Large intestine (tissue), 12 donors: ENCODE results near the gene PDK2. TPM values are rescaled to one million over a fixed set of nuclear protein-coding genes. Genes with fewer than 3 reads are reported as not detected.
A peak's percentile ranks its signal among the peaks of the same experiment; 100 is the strongest.

Experiments used
- DNase-seq, 2 donors: peaks; one replicate each; pipeline versions ENCODE4 v3.0.0 to v3.0.0-alpha.2; 2013
- H3K27ac ChIP-seq: one replicate; pipeline ENCODE4 v1.5.1; 2013; ENCODE audit warnings: low read length
- H3K27me3 ChIP-seq: 2 replicates; pipeline ENCODE4 v1.6.1; 2013; ENCODE audit warnings: low read length; ENCODE audit not compliant: control insufficient read depth, insufficient read depth
- H3K36me3 ChIP-seq: 2 replicates; pipeline ENCODE4 v1.6.1; 2013; ENCODE audit warnings: low read length; ENCODE audit not compliant: control insufficient read depth, insufficient read depth
- H3K4me1 ChIP-seq: one replicate; pipeline ENCODE4 v1.6.1; 2013; ENCODE audit warnings: low read length; ENCODE audit not compliant: control insufficient read depth, insufficient read depth
- H3K4me3 ChIP-seq: one replicate; pipeline ENCODE4 v1.5.1; 2013; ENCODE audit warnings: low read length
- H3K9me3 ChIP-seq: one replicate; pipeline ENCODE4 v1.6.1; 2013; ENCODE audit warnings: mild to moderate bottlenecking, low read depth, low read length, moderate library complexity; ENCODE audit not compliant: control insufficient read depth
- WGBS: methylation state at CpG from one replicate; pipeline ENCODE4 v1.1.5; 2013; ENCODE audit warnings: low lambda C conversion rate; ENCODE audit not compliant: insufficient coverage; 5-methylcytosine and 5-hydroxymethylcytosine counted together
- long read RNA-seq, 11 donors: transcript quantifications; one replicate each; lab custom pipeline, GENCODE V29; 2026
- polyA plus RNA-seq: library from polyadenylated mRNA; unstranded; fragments of 120-200 nt; gene quantifications from one replicate; pipeline ENCODE4 v1.2.1, GENCODE V29; 2013

PDK2 gene
- polyA plus RNA-seq = 78.5 TPM
- long read RNA-seq, donor 1, transcript PDK2-203 (11 exons, 3,440 nt) = major isoform, 7 of 12 reads
- long read RNA-seq, donor 1, partial matches to known transcripts = 0 of 12 reads
- long read RNA-seq, donor 1, other reads (novel, unspliced or antisense) = 0 of 12 reads
- long read RNA-seq, donor 2, transcript PDK2-203 (11 exons, 3,440 nt) = major isoform, 15 of 37 reads
- long read RNA-seq, donor 2, transcript PDK2-206 (4 exons, 865 nt) = minor isoform, 11 of 37 reads
- long read RNA-seq, donor 2, partial matches to known transcripts = 7 of 37 reads
- long read RNA-seq, donor 2, other reads (novel, unspliced or antisense) = 0 of 37 reads
- long read RNA-seq, donor 3 = 0 reads
- long read RNA-seq, donor 4, partial matches to known transcripts = 0 of 6 reads
- long read RNA-seq, donor 4, other reads (novel, unspliced or antisense) = 0 of 6 reads
- long read RNA-seq, donor 5, transcript PDK2-203 (11 exons, 3,440 nt) = major isoform, 8 of 8 reads
- long read RNA-seq, donor 5, partial matches to known transcripts = 0 of 8 reads
- long read RNA-seq, donor 5, other reads (novel, unspliced or antisense) = 0 of 8 reads
- long read RNA-seq, donor 6, transcript PDK2-206 (4 exons, 865 nt) = minor isoform, 11 of 50 reads
- long read RNA-seq, donor 6, transcript PDK2-203 (11 exons, 3,440 nt) = major isoform, 18 of 50 reads
- long read RNA-seq, donor 6, partial matches to known transcripts = 17 of 50 reads
- long read RNA-seq, donor 6, other reads (novel, unspliced or antisense) = 0 of 50 reads
- long read RNA-seq, donor 7, transcript PDK2-203 (11 exons, 3,440 nt) = major isoform, 14 of 1,096 reads
- long read RNA-seq, donor 7, transcript PDK2-206 (4 exons, 865 nt) = minor isoform, 8 of 1,096 reads
- long read RNA-seq, donor 7, partial matches to known transcripts = 1,019 of 1,096 reads
- long read RNA-seq, donor 7, other reads (novel, unspliced or antisense) = 54 of 1,096 reads
- long read RNA-seq, donor 8, transcript PDK2-206 (4 exons, 865 nt) = minor isoform, 12 of 41 reads
- long read RNA-seq, donor 8, transcript PDK2-203 (11 exons, 3,440 nt) = major isoform, 16 of 41 reads
- long read RNA-seq, donor 8, partial matches to known transcripts = 12 of 41 reads
- long read RNA-seq, donor 8, other reads (novel, unspliced or antisense) = 0 of 41 reads
- long read RNA-seq, donor 9, transcript PDK2-206 (4 exons, 865 nt) = minor isoform, 13 of 47 reads
- long read RNA-seq, donor 9, transcript PDK2-203 (11 exons, 3,440 nt) = major isoform, 22 of 47 reads
- long read RNA-seq, donor 9, partial matches to known transcripts = 7 of 47 reads
- long read RNA-seq, donor 9, other reads (novel, unspliced or antisense) = 0 of 47 reads
- long read RNA-seq, donor 10, transcript PDK2-203 (11 exons, 3,440 nt) = major isoform, 25 of 64 reads
- long read RNA-seq, donor 10, transcript PDK2-206 (4 exons, 865 nt) = minor isoform, 9 of 64 reads
- long read RNA-seq, donor 10, partial matches to known transcripts = 29 of 64 reads
- long read RNA-seq, donor 10, other reads (novel, unspliced or antisense) = 0 of 64 reads
- long read RNA-seq, donor 11, transcript PDK2-203 (11 exons, 3,440 nt) = major isoform, 20 of 29 reads
- long read RNA-seq, donor 11, transcript PDK2-206 (4 exons, 865 nt) = minor isoform, 5 of 29 reads
- long read RNA-seq, donor 11, partial matches to known transcripts = 0 of 29 reads
- long read RNA-seq, donor 11, other reads (novel, unspliced or antisense) = 0 of 29 reads

DNA sequence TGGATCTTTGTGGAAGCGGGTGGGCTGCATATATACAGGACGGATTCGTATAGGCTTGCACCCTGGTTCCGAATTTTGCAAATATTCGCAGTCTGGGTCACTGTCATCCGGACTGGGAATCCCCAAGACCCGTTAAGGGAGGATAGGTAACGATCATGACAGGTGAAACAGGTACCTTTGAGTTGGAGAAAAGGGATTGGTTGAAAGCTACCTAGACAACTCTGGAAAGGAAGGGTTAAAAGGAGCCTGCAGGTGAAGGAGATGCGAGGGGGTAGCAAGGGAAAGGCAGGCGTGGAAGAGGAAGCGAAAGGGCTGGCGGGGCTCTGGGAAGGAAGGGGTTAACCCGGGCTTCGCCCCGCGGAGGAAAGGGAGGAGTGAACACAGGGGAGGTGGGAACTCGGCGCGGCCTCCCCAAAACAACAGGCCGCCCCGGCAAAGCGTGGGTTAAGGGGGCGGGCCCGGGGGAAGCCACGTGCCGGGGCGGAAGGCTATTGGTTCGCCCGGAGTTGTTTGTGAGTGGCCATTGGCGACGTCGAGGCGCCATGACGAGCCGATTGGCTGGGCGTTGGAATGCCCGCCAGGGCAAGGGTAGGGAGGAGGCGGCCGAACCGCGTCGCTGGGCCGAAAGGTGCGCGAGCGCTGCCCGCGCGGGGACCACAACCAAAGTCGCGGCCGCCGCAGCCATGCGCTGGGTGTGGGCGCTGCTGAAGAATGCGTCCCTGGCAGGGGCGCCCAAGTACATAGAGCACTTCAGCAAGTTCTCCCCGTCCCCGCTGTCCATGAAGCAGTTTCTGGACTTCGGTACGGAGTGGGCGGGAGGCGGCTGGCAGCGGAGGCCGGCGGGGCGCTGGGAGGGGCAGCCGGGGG is at the start of gene PDK2:
Gene PDK2 (plus strand): TSS at position 599 of the 867 bp plus-strand sequence. CDS start 85 bp downstream, at position 684.
- peak within 1 kb of the TSS; percentile 91 for H3K4me3 ChIP-seq
- peak; percentile 95 to 98 for DNase-seq
- WGBS = 0% methylated on average over 2 of the region's 68 CpGs
- H3K27ac ChIP-seq = peak within 1 kb of the TSS; percentile 79
- H3K9me3 ChIP-seq = no peaks in the 10 kb centered on the region
- H3K27me3 ChIP-seq = no peaks in the 10 kb centered on the region
- H3K36me3 ChIP-seq = peaks cover 25% of the 10 kb centered on the region
- H3K4me1 ChIP-seq = peaks cover 41% of the 10 kb centered on the region

DNA sequence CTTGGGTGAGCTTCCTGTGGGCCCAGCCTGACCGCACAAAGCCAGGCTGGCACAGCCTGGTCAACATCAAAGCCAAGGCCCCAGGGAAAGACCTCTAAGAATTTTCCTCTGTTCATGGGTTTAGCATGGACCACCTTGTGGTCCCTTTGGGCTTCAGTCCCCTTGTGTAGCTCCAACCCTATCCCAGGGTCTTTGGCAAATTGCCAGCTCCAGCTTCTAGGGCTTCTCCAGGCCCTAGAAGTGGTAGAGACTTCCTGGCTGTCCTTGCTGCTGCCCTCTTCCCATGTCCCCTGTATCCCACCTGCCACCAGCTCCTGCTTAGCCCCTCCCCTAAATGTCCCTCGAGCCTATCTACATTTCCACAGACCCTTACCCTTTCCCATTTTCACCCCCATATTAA is 49.0 kb upstream of the PDK2 start:
- H3K4me3 ChIP-seq = no peak overlapping the region
- no peaks in the 10 kb centered on the region for H3K27me3 ChIP-seq
- no peak for DNase-seq
- no peak overlapping the region for H3K27ac ChIP-seq
- 20% methylated on average over 1 of the region's 2 CpGs for WGBS
- no peaks in the 10 kb centered on the region for H3K36me3 ChIP-seq
- H3K9me3 ChIP-seq = no peaks in the 10 kb centered on the region
- H3K4me1 ChIP-seq = peaks cover 9% of the 10 kb centered on the region

DNA sequence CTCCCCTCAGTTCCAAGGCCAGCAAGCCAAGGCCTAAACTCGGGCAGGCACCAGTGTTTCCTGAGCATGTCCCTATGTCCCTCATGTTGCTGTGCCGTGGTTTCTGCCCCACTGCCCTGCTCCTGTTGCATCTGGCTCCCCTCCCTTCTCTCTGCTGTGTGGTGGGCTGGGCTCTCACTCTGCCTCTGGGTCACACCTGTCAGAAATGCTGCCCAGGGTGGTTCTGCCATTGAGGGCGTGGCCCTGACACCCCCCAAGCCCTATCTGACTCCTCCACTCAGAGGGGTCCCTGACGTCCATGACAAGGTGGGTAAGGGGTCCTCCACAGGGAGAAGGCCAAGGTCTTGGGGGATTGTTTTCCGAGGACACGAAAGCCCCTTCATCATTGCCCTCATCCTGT is 48.5 kb upstream of the PDK2 start:
- Histone ChIP-seq H3K4me1 (peaks cover 14% of the 10 kb centered on the region), H3K27me3 (no peaks in the 10 kb centered on the region), H3K4me3 (no peak overlapping the region), H3K36me3 (no peaks in the 10 kb centered on the region), H3K27ac (no peak overlapping the region), H3K9me3 (no peaks in the 10 kb centered on the region)
- WGBS = no CpG with 5 or more reads among the region's 6 CpGs
- DNase-seq = no peak

GRCh38 chr17:50047083-50047482 is 48.1 kb upstream of the PDK2 start:
- no peak overlapping the region for H3K4me3 ChIP-seq
- DNase-seq = no peak
- H3K9me3 ChIP-seq = no peaks in the 10 kb centered on the region
- no peaks in the 10 kb centered on the region for H3K36me3 ChIP-seq
- WGBS = no CpG with 5 or more reads among the region's 6 CpGs
- peaks cover 15% of the 10 kb centered on the region for H3K4me1 ChIP-seq
- H3K27ac ChIP-seq = no peak overlapping the region
- H3K27me3 ChIP-seq = no peaks in the 10 kb centered on the region

DNA sequence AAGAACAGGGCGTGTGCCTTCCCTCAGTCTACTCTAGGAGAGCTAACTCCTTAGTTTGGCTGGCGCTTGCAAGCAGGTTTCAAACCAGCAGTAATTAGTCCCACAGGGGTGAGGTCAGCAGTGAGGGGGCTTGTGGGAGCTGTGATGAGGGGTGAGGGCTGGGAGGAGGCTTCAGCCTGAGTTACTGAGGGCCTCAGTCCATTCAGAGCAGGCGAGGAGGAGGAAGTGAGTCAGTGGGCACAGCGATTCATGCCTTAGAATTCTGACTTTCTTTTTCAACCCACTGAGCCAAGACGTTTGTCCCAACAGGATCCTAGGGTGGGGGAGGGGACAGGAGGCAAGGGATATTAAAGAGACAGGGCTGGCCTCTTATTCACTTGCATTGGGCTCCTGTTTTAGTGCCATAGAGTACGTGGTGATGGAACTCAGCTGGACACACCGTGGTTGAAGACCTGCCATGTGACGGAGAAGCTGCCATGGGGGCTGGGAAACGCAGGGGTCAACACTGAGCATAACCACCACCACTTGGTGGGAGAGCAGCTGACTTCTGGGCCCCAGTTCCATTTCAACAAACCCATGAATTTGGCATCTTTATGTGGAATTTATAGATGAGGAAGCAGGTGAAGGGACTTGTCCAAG is 47.5 kb upstream of the PDK2 start:
- Histone ChIP-seq H3K4me1 (peaks cover 17% of the 10 kb centered on the region), H3K36me3 (no peaks in the 10 kb centered on the region), H3K27ac (no peak overlapping the region), H3K4me3 (no peak overlapping the region), H3K9me3 (no peaks in the 10 kb centered on the region), H3K27me3 (no peaks in the 10 kb centered on the region)
- DNase-seq = no peak
- WGBS = no CpG with 5 or more reads among the region's 9 CpGs

GRCh38 chr17:50048146-50048720 is 46.9 kb upstream of the PDK2 start:
- Histone ChIP-seq H3K9me3 (no peaks in the 10 kb centered on the region), H3K4me3 (no peak overlapping the region), H3K36me3 (no peaks in the 10 kb centered on the region), H3K4me1 (peaks cover 23% of the 10 kb centered on the region), H3K27me3 (no peaks in the 10 kb centered on the region), H3K27ac (no peak overlapping the region)
- no peak for DNase-seq
- 100% methylated on average over 2 of the region's 17 CpGs for WGBS

GRCh38 chr17:50048988-50049387 is 46.2 kb upstream of the PDK2 start:
- Histone ChIP-seq H3K27ac (no peak overlapping the region), H3K36me3 (no peaks in the 10 kb centered on the region), H3K4me3 (no peak overlapping the region), H3K4me1 (peaks cover 30% of the 10 kb centered on the region), H3K27me3 (no peaks in the 10 kb centered on the region), H3K9me3 (no peaks in the 10 kb centered on the region)
- 30% methylated on average over 1 of the region's 4 CpGs for whole genome bisulfite sequencing
- DNase-seq = no peak

GRCh38 chr17:50049636-50050035 is 45.5 kb upstream of the PDK2 start:
- Histone ChIP-seq H3K27ac (no peak overlapping the region), H3K4me1 (peaks cover 30% of the 10 kb centered on the region), H3K36me3 (no peaks in the 10 kb centered on the region), H3K4me3 (no peak overlapping the region), H3K9me3 (no peaks in the 10 kb centered on the region), H3K27me3 (no peaks in the 10 kb centered on the region)
- no CpG with 5 or more reads among the region's 3 CpGs for WGBS
- DNase-seq = no peak
